HG03442 (cell line): ENCODE measurements around the gene TMEM109.

Experiments used
- ATAC-seq: cut with Tn5 transposase; IDR thresholded peaks from one replicate; pipeline ENCODE4 v1.9.1; 2021; ENCODE audit warnings: mild to moderate bottlenecking, moderate library complexity; ENCODE audit not compliant: unreplicated experiment

Gene TMEM109

GRCh38 chr11:60878245-60879101 is 35.5 kb upstream of the TMEM109 start:
- ATAC-seq, result no peak

GRCh38 chr11:60879104-60879503 is 34.9 kb upstream of the TMEM109 start:
- no peak for ATAC-seq

- ATAC-seq, result no peak
These were observed 33.9 kb upstream of the TMEM109 start for GRCh38 chr11:60879971-60880588.

- ATAC-seq, result no peak
These were observed 33.2 kb upstream of the TMEM109 start for GRCh38 chr11:60880643-60881282.

DNA sequence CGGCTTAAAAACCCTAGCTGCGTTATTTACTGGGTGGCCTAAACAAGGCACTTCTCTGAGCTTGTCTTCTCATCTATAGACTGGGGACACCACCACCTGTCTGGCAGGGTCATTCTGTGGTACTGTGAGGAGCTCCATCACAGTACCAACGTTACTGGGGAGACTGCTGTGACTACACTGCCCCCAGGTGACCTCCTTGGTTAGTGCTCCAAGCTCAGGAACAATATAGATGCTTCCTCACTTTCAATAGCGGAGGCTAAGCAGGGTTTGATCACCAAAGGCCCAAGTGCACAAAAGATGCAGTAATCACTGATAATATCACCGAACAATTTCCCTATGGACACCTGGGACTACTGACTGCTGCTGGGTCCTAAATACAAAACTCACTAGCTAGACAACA is 26.4 kb upstream of the TMEM109 start:
- no peak for ATAC-seq

DNA sequence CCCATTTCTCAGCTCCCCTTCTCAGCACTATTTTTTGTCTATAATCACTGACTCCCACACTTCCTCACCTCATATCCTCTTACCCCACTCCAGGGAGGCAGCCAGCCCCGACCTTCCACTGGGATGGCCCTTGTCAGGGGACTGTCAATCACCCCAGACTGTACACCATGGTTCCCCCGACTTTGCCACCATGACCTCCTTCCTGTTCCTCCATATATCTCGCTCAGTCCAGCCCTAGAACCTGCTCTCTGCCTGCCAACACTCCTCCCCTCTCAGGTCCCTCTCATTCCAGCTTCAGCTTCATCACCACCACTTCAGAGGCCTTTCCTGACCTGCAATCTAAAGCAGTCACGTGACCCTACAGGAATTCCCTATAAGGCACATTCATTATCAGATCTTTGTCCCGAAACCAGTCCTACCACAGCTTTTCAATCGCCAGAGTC is 24.1 kb upstream of the TMEM109 start:
- no peak for ATAC-seq

DNA sequence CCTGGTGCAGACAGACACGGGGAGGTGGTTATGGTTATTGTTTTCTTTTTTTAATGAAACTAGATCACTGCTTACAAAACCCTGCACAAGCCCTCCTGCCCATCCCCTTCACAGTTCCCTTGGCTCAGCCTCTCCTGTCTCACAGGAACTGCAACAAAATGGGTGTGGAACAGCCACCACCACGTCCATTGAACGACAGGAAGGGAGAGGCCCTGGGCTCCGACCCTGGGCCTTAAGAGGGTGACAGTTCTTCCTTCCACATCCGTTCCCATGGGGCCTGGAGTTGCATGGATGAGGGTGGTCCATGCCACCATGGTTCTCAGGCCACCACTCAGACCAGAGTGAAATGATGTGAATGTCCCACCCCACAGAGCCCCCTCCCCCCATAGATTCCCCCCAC is 23.3 kb upstream of the TMEM109 start:
- ATAC-seq, result no peak

GRCh38 chr11:60891103-60891741 is 22.7 kb upstream of the TMEM109 start:
- ATAC-seq, result no peak

- ATAC-seq, result no peak
These were observed 18.3 kb upstream of the TMEM109 start for GRCh38 chr11:60895687-60896086.

DNA sequence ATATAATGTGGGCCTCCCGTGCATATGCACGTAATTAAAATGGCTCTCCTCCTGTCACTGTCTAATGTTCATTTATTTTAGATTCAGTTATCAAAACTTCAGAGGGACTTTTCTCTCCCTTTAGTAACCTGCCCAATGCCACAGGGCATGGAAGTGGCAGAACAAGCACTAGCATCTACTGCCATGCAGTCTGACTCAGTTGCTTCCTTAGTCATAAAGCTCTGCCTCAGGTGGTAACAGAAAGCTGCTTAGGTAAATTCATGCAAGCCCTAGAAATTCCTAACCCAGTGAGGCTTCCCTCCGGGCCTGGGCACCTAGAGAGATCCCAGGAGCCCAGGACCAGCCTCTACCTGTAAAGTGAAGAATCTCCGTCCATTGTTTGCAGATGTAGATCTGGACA is 16.5 kb upstream of the TMEM109 start:
- no peak for ATAC-seq

DNA sequence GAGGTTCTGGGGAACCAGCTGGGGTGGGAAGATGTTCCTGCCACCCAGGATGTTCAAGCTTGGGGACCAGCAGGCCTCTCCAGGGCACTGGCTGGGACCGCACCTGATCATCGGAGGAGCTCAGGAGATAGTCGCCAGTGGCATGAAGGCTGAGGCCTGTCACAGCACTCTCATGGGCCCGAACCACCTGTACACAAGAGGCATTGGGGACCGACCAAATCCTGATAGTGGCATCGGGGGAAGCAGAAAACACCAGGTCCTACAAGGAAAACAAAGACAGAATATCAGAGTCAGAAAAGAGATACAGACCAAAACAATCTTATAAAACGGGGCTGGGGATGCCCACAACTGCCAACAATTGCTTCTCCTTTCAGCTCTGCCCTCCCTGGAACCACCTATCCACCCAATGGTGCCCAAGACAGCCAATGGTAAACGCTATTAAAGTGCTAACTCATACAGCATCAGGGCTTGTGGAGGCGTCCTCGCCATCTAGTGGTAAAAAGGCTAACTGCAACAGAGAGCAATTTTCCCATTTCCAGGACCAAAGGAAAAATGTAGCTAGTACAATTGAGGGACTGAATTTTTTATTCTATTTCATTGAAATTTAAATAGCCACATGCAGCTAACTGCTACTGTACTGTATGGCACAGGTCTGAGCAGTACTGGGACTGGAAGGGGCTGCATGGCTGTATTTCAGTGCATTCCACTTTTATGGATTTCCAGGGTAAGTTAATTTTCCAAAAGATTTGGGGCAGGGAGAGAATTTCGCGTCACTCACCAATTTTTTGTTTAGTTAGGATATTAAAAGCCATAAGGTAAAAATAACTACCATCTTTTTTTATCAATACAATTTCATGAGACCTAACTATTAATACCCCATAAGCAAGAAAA is 14.7 kb upstream of the TMEM109 start:
- ATAC-seq, result no peak

GRCh38 chr11:60899977-60900376 is 14.0 kb upstream of the TMEM109 start:
- no peak for ATAC-seq

DNA sequence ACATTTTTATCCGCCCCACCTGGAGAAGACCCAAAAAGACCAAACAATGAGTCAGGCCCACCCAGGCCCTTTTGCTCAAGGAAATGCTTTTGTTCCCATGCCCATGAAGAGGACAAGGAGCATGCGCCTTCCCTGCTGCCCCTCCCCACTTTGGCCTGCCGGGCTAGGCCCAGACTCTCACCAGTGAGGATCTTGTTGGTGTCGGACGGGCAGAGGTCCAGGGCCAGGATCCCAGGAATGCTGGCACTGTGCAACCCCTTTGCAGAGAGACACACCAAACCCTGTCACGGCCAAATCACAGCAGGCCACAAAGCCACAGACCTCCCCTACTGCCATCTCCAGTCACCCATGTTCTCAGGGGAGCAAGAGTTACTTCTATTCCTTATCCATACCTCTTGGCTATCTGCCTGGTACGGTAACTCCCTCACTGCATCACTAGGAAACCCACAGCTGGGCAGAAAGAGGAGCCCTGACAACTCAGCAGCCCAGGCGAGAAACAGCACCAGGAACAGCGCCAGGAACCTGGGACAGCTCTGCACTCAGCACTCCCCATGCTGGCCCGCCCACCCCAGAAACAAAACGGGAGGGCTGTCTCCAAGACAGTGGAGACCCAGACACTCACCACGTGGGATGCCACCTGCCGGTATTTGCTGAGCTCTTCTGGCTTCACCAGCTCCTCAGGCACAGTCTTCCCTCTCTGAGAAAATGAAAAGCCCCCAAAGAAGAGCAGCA is 13.1 kb upstream of the TMEM109 start:
- no peak for ATAC-seq

DNA sequence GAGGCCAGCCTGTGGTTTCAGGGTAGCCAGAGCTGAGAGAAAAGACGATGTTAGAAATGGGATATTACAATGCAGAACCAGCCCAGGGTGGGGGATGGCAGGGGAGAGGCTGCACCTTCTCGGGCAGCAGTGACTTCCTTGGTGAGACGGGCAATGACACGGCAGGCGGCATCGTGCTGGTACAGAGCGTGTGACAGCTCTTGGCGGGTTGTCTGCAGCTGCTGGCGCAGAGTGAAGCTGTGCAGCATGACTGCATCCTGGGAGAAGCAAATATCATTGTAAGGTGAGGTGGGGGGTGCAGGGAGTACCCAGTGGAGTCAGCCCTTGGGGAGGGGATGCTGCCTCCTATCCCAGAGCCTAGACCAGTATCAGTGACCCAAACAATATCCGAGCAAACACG is 11.3 kb upstream of the TMEM109 start:
- ATAC-seq, result no peak

DNA sequence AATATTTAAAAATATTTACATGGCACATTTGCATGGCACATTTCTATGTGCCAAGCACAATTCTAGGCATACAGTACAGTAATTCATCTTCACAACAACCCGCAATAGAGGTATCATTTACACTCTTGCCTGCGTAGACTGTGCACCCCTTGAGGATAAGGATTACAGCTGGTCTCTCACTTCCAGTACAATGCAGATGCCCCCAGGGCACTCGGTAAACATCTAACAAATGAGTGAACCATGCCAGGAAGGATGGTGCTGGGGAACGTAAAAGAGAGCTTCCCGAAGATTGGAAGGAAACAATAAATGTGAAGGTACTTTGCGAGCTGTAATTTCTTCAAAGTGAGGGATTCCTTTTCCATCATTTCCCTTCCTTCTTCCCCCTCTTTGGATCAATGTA is 8.9 kb upstream of the TMEM109 start:
- ATAC-seq, result no peak

DNA sequence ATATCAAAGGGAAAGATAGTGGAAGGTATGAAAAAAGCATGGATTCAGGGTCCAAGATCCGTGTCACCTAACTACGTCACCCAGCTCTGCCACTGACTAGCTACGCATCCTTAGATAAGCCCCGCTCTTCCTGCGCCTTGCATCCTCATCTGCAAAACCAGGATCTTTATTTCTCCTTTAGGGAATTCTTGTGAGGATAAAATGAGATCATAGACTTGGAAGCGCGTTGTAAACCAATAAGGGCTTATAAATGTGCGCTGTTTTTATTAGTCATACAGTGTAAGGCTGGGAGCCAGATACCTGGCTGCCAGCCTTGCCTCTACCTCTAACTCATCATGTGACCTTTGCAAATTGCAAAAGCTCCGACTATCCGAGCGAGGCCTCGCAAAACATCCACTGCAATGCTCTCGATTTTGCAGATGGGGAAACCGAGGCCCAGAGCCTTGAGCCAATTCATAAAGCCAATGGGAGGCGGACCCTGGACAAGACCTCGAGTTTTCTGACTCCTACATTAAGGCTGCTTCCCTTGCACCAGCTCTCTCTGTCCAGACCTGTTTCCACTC is 8.3 kb upstream of the TMEM109 start:
- no peak for ATAC-seq

DNA sequence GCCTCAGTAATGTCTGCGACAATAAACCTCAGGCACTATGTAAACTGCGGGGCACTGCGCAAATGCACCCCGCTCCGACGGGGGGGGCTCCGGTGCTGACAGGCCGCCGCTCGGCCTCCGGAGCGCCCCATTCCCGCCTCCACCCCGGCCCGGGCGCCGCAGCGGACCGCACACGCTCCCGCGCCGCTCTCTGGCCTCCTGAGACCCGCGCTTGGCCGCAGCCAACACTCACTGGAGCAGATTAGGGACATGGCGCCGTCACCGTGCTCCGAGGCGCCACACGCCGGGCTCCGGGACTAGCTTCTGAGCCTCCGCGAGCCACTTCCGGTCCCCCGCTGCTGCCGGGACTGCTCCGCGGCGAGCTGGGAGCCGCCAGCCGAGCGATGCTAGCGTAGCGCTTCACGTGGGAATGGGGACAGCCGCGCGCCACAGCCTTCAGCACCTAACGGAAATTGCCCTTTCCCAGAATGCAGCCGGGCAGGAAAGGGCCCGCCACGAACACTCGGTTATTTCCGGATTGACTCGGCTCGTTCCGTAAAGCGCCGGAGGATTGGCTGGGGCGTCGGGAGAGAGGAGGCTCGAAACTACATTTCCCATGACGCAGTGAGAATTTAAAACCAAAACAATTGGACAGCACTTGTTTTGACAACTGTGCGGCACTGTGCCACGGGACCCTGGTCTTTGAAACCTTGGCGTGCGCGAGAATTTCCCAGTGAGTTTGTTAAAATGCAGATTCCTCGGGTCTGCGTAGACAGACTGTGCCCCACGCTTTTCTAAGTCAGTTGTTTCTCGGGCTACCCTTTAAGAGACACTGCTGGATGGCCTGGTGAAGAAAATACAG is 7.6 kb upstream of the TMEM109 start, which contains the start of gene PRPF19:
Gene PRPF19, minus strand, starts transcription at position 454 of the 841 bp plus-strand sequence. Its CDS starts 203 bp downstream, at position 251.
- peak; percentile 75 for ATAC-seq

DNA sequence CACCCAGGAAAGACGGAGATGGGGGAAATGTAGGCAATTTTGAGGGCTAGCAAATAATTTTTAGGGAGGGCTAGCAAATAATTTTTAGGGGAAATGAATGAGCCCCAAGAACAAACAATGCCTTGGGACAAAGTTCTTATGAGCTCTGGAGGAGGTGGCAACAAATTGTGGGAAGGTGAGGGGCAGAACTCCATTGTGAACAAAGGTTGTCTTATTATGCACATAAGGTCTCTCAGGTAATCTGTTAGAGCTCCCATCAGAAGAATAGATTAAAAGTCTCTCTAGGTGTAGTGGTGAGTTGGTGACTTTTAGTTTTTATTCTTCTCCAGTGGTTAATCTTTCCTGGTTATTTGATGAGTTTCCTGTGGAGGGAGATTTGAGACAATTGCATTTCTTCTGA is 5.2 kb upstream of the TMEM109 start:
- ATAC-seq, result no peak
